ENCODE measurements around the gene STK17B. TPM values are rescaled to one million over a fixed set of nuclear protein-coding genes. Genes with fewer than 3 reads are reported as not detected.

STK17B gene
- total and polyA plus RNA-seq, 2 of the 13 experiments (the other 11 are each of a cell fraction or from before 2014, with no cell fraction given): 1.6 to 4.5 TPM

DNA sequence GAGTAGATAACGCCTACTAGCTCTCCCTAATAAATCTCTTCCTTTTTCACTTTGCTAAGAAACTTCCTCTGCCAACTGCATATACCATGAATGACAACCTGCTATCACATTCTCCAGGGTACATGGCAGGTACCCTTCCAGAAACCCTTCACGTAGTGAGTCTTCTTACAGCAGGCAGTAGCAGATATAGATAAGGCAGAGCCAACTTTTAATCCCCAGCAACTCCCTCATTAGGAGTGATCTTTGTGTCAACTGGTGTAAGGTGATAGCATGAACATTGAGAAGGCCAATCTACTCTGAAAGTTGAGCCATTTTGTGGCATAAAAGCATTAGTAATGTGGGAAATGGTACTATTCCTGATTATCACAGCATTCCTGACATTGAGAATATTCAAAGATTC, 5.7 kb upstream of the STK17B start:
- no peak for TF ChIP-seq ZNF451 (CRISPR knock-in tag; IDR thresholded peaks at IDR 0.05)
- no peak for TF ChIP-seq FOXK1 (CRISPR knock-in tag; IDR thresholded peaks at IDR 0.05; ENCODE audit: borderline replicate concordance, low read depth)
- TF ChIP-seq, protein P1, sequence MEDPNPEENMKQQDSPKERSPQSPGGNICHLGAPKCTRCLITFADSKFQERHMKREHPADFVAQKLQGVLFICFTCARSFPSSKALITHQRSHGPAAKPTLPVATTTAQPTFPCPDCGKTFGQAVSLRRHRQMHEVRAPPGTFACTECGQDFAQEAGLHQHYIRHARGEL (CRISPR knock-in tag; IDR thresholded peaks at IDR 0.05): no peak
- TF ChIP-seq TSC22D2 (CRISPR knock-in tag; IDR thresholded peaks at IDR 0.05; ENCODE audit: borderline replicate concordance): no peak
- TF ChIP-seq XBP1 (CRISPR knock-in tag; IDR thresholded peaks at IDR 0.05): no peak
- TF ChIP-seq ZNF44 (CRISPR knock-in tag; IDR thresholded peaks at IDR 0.05): no peak
- Histone ChIP-seq H2AFZ (ENCODE audit: low read length) (no peak overlapping the region), H3K4me2 (ENCODE audit: low read depth, low read length) (no peak overlapping the region), H3K4me3 (replicated peaks in 1 of 3; ENCODE audit: insufficient read depth in 1 of 3, low read depth in 2 of 3, low read length in 3 of 3) (no peak overlapping the region), H3K79me2 (ENCODE audit: insufficient read depth, low read length) (no peaks in the 10 kb centered on the region), H3K27ac (ENCODE audit: extremely low read length, insufficient read depth, low read length) (no peak overlapping the region), H3K27me3 (ENCODE audit: control insufficient read depth in 1 of 2, insufficient read depth in 2 of 2, low read length in 2 of 2) (peaks cover 0 to 25% of the 10 kb centered on the region in 2 experiments; a peak in 3 of 5 replicates), H3K36me3 (replicated peaks in 1 of 2; ENCODE audit: control insufficient read depth in 1 of 2, insufficient read depth in 2 of 2, low read length in 2 of 2) (no peaks in the 10 kb centered on the region), H3K4me1 (ENCODE audit: insufficient read depth, low read length) (peaks cover 1% of the 10 kb centered on the region; the same call in 1 of the 2 replicates), H3K9me3 (ENCODE audit: low read length) (no peaks in the 10 kb centered on the region), H4K20me1 (ENCODE audit: insufficient read depth, low read length) (no peaks in the 10 kb centered on the region), H3K9ac (ENCODE audit: insufficient read depth, low read depth, low read length) (no peak overlapping the region)
- no TSS peak for BruUV-seq (replicated peaks)
- intact Hi-C loops (cut with micrococcal nuclease; ENCODE audit: unreplicated experiment): no loop called here
- ATAC-seq (no peak), FAIRE-seq (no peak), DNase-seq (ENCODE audit: low spot score) (no peak)
- ChIA-PET CTCF (ENCODE audit: low intra/inter-chr PET ratio, low total read pairs) (no interaction called here), POLR2A (no interaction called here)
- in situ Hi-C loops (cut with HindIII; ENCODE audit: extremely low pct_ligation_motif_present, low pct_unique_long_range_greater_than_20kb): no loop called here
- 40% methylated on average over 2 of the region's 2 CpGs for WGBS (ENCODE audit: low lambda C conversion rate)

DNA sequence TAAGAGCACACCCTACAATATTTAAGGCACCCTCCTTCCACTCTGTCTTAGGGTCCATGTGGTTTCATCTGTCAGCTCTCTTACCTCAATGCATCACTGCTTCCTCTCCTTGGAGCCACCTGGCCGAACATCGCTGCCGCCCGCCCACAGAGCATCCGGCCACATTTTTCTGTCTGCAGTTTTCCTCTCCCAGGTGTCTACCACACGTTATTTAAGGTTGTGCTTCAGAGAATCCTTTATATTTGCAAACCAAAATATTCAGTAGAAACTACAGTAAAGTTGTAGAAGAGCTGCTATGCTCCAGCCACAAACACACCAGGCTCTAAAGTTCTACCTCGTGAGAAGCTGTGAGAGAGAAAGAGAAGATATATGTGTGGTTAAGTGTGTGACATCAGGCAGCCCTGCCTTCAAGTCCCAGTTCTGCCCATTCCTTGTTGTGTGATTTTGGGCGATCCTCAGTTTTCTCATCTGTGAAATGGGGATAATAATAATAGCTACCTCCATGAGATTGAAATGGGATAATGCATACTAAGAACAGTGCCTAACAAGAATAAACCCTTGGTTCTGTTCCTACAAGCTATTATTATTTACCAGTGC, 4.9 kb upstream of the STK17B start:
- in situ Hi-C loops (cut with HindIII; ENCODE audit: extremely low pct_ligation_motif_present, low pct_unique_long_range_greater_than_20kb) (no loop called here), intact Hi-C loops (cut with micrococcal nuclease; ENCODE audit: unreplicated experiment) (no loop called here)
- H3K27ac ChIP-seq (ENCODE audit: extremely low read length, insufficient read depth, low read length): no peak overlapping the region
- no peaks in the 10 kb centered on the region for H3K36me3 ChIP-seq (replicated peaks in 1 of 2; ENCODE audit: control insufficient read depth in 1 of 2, insufficient read depth in 2 of 2, low read length in 2 of 2)
- POLR2A ChIA-PET: no interaction called here
- WGBS (ENCODE audit: low lambda C conversion rate): 41% methylated on average over 8 of the region's 8 CpGs
- no peaks in the 10 kb centered on the region for H3K9me3 ChIP-seq (ENCODE audit: low read length)
- ATAC-seq (no peak), FAIRE-seq (no peak), DNase-seq (ENCODE audit: low spot score) (no peak)
- H3K9ac ChIP-seq (ENCODE audit: insufficient read depth, low read depth, low read length): no peak overlapping the region
- no peaks in the 10 kb centered on the region for H3K79me2 ChIP-seq (ENCODE audit: insufficient read depth, low read length)
- BruUV-seq (replicated peaks): no TSS peak
- no peak overlapping the region for H2AFZ ChIP-seq (ENCODE audit: low read length)
- no peak overlapping the region for H3K4me2 ChIP-seq (ENCODE audit: low read depth, low read length)
- H4K20me1 ChIP-seq (ENCODE audit: insufficient read depth, low read length): no peaks in the 10 kb centered on the region
- H3K4me1 ChIP-seq (ENCODE audit: insufficient read depth, low read length): peaks cover 5% of the 10 kb centered on the region; the same call in 1 of the 2 replicates
- CTCF ChIA-PET (ENCODE audit: low intra/inter-chr PET ratio, low total read pairs): no interaction called here
- H3K4me3 ChIP-seq (replicated peaks in 1 of 3; ENCODE audit: insufficient read depth in 1 of 3, low read depth in 2 of 3, low read length in 3 of 3): no peak overlapping the region
- TF ChIP-seq ZNF629 (CRISPR knock-in tag; conservative IDR thresholded peaks at IDR 0.05) (peak; percentile 69), ZSCAN30 (CRISPR knock-in tag; IDR thresholded peaks at IDR 0.05) (no peak)
- H3K27me3 ChIP-seq (ENCODE audit: control insufficient read depth in 1 of 2, insufficient read depth in 2 of 2, low read length in 2 of 2): peaks cover 3 to 29% of the 10 kb centered on the region in 2 experiments; a peak in 4 of 5 replicates

Data from HepG2 (cell line).